Limb (tissue), 2 donors: ENCODE results near the gene USP3.

Experiments
- DNase-seq, 2 donors: peaks; one replicate each; pipeline ENCODE4 v3.0.0-alpha.2; 2016; ENCODE audit errors: extremely low spot score in 2 of 2

Gene USP3

DNA sequence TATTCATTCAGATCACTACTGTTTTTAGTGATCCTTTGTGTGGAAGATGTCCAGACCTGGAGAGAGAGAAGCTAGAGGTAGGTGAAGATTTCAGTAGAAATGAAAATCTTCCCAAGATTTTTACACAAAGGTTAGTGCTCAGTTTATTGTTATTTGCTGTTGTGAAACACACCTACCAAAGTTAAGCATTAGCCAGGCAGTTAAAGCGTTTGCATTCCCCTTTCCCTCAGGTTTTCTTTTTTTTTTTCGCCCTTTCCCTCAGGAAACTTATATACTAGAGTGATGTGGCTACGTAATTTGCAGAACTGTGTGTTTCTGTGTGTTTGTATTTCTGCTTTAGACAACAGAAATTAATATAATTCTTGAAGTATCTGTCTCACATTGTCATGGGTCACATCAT is 34.5 kb downstream of the USP3 start:
- DNase-seq, result no peak

DNA sequence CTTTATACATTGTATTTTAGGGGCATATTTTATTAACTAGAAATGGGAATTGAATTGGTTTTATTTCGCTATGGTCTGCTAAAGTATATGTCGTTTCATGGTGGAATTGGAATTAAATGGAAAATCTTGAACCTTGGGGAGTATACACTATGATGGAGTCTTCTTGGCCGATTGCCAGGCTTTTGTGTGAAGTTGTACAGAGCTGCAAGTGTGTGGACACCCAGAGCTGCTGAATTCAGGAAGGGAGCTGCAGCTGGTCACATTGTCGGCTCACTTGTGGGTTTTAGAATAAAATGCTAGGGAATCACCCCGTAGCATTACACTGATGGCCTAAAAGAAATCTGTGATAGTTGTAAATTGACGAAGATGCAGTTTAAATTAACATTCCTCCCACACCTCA is 35.1 kb downstream of the USP3 start:
- peak in 1 of 2 donors; percentile 47 for DNase-seq

DNA sequence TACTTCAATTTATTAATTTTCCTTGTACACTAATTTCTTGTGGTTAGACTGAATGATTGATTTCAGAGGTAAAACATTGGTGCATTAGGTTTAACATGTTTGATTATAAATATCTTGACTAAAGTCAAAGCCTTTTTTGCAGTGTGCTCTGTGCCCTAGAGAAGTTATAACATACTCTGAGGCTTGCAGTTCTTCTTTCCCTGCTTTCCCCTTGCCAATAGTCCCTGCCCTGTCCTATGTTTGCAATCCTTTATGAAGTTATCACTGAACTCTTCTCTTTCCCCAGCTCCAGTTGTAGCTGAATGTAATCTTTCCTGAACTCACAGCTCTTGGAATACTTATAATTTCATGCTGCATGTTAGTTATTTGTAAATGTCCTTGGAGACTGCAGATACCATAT is 35.6 kb downstream of the USP3 start:
- DNase-seq, result no peak

DNA sequence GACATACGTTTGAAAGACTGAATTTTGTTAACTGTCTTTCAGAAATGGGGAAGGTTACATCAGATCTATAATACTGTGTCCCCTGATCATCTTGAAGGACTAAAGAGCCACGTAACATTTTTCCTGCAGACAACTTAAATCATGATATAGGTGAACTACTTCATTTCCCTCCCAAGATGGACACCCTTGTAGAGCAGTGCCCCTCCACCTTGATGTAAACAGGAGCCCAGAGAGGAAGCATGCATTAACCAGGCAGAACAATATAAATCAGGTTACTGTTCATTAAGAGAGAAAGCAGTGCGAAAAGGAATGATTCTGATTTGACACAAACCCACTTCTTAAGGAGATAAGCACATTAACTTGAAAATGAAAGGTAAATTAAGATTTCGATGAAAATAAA is 36.1 kb downstream of the USP3 start:
- no peak for DNase-seq

DNA sequence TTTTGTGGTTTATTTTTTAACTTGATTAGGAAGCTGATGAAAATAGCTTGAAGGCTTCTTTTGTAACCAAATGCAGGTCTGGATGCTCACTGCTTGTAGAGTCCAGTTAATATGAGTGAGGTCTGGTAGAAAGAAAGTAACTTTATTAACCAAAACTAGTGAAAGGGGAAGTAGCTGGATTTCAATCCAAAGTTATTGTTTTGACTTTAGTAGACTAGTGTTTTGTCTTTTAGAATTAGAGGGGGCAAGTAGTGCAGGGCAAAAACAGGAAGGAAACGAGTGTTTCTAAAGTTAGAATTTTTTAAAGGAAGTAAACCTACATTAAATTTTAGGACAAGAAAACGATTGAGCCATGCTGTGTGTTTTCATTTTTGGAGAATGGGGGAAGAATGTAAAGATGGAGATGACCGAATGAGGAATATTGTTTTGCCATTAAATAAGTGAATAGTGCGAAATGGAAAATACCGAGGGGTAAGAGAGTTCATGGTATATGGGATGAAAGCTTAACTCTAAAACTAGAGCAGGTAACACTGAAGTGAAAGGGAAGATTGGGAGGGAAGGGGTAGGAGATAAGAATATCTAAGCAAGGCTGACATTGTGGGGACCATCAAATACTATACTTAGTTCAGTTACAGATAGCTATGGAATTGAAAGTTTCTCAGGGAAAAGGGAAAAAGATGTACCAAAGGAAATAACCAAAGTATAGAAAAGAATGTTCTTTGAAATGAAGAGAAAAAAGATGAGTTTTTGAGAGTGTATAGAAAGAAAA is 40.0 kb downstream of the USP3 start:
- no peak for DNase-seq

DNA sequence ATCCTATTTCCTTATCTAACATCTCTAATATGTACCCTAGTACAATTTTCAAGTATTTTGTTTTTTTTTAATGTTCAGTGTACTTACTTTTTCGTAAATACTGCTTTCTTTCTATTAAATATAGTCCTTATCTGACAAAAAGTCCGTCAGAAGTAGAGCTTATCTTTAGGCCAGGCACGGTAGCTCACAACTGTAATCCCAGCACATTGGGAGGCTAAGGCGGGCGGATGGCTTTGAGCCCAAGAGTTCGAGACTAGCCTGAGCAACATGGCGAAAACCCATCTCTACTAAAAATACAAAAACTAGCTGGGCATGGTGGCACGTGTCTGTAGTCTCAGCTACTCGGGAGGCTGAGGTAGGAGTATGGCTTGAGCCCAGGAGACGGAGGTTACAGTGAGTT is 41.1 kb downstream of the USP3 start:
- no peak for DNase-seq

DNA sequence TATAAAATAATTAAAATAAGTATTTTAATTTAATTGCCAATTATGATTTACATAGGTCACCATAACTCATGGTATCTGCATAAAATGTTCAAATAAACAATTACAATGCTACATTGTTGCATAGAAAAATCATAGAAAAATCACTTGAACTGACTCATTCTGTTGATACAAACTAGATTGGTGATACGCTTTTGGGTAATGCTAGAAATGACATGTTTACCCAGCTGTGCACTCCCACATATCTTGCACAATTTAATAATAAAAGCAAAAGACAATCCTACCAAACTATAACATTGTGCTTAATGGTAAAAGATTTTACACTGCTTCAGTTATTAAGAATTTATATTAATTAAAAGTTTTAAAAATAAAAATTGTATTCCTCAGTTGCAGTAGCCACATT is 47.0 kb downstream of the USP3 start:
- DNase-seq, result no peak

DNA sequence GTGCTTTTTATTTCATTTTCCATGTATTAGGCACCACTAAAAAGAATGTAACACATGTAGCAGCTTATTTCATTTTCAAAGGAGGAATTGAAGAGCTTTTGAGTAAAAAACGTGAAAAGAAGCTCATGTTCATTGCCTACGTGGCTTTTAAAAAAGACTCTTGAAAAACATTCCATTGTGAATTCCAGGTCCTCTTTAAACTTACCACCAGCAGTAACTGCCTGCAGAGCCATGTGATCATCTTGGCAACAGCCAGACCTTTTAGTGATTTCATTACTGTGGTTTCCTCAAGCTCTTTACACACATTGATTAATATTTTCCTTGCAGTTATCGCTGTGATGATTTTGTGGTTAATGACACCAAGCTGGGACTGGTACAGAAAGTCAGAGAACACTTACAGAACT is 49.0 kb downstream of the USP3 start:
- DNase-seq, result peak in 1 of 2 donors; percentile 53

DNA sequence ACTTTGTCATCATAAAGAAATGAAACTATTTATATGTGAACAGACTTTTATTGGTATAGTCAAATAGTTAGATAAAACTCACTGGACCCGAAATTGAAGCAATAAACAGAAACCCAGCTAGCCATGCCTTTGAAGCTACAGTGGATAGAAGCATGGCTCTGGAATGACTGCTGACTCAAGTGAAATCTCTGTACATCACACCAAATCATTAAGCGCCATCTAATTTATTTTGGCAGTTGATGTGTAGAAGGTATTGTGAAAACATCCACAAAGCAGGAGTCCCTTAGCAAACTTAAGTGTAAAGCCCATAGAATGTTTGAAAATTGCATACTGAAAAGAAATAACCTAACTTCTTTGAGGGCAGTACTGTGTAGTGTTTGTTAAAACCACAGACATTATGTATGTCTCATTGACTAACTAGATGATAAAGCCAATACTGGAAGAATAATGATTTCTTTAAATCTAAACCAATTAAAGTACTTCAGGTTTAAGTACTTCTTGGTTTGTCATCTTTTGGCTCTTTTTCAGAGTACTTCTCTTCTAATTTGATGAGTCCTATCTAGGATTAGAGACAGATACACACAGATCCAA is 50.0 kb downstream of the USP3 start:
- no peak for DNase-seq

DNA sequence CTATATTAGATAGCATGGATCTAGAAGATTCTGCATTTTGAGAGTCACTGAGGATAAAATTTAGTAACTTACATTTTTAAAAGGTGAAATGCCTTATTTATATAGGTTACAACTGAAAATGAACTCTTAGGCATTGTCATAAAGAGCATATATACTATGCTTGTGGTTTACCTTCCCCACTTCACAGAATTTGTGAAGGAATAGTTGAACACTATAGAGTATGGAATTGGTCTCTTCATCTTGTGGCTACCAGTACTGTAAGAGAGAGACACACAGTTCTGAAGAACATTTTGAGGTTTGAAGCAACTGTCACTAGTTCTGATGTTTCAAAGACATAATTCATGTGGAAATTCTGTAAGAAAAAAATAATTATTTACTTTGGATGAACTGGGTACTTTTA is 51.1 kb downstream of the USP3 start:
- no peak for DNase-seq

DNA sequence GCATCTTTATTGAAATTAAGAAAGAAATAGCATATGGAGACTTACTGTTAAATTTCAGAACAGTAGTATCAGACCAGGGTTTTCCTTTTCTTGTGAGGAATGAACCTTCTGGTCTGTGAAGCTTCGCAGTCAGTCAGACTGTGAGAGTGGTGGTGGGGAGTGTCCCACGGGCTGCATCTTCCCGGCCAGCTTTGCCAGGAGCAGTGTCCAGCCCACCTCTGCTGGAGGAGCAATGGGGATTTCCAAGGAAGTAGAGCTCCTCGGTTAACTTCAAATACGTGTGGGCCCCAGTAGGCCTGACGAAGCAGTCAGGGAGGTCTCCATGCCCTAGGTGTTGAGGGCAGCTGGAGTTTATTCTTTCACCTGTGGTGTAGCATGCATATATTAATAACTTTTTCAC is 51.9 kb downstream of the USP3 start:
- DNase-seq, result no peak

DNA sequence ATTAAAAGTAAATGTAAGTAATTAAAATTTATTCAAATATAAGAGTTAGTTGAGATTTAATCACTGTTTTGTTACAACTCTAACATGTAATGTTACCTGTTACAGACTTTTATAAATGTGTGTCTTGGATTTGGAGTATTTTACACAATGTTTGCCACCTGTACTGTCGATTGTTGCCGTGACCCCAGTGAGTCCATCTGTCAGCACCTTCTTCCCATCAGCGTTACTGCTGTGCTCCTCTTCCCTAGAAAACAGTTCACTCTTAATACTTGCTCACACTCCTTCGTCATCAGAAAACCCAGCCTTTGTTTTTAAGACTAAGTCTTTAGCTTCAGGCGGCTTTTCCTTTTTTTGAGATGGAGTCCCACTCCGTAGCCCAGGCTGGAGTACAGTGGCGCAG is 52.3 kb downstream of the USP3 start:
- no peak for DNase-seq

DNA sequence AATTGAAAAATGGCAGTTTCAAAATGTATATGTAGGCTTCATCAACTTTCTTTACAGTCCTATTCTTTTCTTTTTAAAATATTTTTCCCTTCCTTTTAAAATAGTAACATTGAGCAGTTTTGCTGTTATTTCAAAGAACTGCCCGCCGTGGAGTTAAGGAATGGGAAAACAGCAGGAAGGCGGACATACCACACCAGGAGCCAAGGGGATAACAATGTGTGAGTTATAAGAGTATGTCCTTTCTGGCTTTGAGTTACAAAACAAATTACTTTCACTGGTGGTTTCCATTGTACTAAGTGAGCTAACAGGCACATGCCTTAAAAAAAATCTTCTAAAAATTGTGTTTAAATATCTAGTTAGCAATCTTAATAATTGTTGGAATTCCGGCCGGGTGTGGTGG is 55.4 kb downstream of the USP3 start:
- DNase-seq, result no peak

DNA sequence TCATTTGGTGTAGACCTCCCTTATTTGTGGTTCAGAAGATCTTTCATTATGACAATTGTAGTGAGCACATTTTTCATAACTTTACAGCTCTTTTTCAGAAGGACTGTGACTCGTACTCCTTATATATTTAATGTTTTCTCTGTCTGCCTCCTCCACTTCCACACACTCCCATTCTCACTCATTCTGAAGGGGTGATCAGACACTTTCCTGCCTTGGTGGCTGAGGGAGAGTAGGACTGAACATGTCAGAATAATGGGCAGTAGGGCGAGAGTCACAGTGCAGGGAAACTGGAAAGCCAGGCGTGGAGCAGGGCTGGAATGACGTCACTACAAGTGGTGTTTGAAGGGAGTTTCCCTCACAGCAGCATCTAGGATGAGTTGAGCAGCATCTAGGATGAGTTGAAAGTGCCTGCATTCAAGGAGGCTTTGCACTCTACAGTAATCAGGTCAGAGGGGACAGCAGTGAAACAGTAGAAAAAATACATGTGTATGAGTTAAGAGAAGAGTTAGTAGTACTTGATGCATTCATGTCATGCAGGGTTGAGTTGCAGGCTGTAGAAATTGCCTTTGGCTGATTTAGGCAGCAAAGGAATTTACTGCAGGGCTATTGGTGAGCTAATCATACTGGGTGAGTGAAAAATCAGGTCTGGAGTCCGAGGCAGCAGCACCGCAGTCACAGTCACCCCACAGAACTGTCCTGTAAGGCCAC is 56.5 kb downstream of the USP3 start:
- no peak for DNase-seq

DNA sequence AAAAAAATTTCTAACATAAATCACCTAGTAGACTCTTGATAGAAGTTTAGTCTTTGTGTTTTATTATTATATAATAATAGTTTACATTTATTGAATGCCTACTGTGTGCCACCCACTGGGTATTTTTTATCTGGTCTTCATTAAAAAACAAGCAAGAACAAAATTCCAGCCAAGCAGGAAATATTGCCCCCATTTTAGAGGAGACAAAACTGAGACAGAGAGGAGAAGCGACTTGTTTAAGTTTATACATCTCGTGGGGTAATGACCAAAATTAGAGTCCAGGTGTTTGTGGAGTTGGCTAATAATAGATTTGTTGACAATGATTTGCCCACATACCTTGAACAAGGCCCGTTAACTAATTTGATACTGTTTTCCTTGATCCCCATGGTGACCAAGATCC is 59.7 kb downstream of the USP3 start:
- no peak for DNase-seq

DNA sequence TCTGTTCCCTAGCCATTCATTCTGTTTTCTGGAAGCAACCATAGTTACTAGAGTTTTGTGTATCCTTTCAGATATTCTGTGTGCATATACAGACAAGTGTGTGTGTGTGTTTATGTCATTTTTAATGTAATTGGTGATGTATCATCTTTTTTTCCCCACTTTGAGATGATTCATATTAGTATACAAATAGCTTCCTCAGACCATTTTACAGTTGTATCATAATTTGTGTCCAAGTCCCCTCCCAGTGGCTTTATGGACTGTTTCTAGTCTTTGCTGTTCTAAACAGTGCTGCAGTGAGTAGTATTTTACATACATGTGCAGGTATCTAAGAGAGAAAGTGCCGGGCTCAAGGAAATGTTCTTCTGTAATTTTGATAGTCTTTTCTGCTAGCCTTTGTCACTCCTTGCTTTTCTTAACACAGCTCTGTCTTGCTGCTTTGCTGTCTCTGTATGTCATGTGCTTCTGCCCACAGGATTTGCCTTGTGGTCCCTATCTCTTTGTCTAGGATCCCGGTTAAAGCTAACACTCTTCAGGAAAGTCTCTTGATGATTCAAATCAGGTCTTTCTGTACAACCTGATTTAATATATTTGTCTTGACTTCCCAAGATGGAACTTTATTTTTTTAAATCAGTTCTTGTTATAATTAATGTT is 61.3 kb downstream of the USP3 start:
- DNase-seq, result no peak

DNA sequence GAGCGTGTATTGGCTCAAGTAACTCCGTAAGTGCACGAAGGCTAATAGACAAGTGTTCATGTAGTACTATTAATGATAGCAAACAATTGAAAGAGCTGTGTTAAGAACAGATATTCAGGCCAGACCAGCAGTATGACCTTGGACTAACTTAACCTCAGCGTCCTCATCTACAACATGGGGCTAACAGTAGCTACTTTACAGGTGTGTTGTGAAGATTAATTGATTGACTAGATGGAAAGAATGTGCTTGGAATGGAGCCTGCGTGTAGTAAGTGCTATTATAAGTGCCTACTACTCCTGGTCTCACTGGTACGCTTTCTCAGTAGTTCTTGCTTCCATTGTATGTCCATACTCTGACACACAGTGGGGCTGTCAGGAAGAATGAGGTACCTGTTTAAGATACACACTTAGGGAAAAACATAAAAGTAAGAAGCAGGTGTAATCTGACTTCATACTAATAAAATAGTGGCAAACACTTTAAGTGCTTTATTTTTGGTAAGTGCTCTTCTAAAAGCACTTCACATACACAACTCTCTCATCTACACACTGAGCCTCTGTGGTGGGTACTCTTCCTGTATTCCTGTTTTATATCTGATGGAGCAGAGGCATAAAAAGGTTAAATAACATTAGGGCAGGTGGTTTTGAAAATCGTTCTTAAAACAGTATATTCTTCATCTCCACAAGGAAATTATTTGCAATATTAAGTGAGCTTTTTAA is 68.5 kb downstream of the USP3 start:
- DNase-seq, result no peak

DNA sequence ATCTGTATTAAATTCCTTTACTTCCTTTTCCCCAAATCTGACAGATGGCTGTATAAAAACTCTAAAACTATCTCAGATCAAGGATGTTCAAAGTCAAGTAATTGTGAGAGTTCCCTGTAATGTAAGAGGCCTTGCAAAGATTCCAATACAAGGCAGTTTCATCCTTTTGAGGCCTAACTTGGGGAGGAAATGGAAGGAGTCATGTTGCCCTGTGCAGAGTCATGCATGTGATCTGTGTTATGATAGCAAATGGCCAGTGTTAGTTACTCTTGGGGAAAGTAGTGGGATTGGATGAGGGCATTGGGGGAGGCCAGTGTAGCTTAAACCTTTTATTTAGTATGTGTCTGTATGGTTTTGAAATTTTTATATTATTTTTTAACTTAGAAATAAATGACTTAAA is 69.1 kb downstream of the USP3 start:
- DNase-seq, result no peak

DNA sequence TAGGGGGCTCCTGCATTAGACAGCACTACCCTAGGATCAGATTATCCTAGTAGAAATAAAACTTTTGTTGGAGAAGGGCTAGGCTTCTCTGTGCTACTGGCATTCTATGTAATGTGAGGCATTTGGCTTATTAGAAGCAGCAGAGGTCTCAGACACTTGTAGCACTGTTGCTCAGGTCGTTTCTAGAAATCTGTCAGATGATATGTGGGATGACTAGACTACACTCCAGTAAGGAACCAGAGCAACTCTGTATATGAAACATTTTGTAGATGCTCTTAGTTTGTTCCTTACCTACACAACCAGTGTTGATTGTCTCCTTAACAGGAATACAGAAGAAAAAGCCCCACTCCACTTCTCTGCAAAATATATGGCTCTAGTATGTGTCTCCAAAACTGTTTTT is 70.9 kb downstream of the USP3 start:
- no peak for DNase-seq

DNA sequence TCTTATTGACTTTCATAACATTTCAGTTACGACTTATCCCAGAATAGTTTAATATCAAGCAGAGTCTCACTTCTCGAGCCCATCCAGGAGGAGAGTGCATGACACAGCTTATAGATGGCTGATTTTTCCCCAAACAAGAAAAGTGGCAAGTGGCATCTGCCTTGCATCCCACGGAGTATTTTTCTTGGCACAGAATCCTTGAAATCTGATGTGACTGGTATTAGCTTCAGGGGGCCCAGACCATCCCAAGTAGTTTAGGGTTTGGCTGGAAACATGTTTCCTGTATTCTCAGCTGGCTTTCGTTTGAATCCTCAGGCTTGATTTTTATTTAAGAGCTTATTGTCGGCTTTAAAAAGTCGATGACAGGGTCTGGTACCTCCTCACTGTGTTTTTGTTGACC is 72.0 kb downstream of the USP3 start:
- no peak for DNase-seq

DNA sequence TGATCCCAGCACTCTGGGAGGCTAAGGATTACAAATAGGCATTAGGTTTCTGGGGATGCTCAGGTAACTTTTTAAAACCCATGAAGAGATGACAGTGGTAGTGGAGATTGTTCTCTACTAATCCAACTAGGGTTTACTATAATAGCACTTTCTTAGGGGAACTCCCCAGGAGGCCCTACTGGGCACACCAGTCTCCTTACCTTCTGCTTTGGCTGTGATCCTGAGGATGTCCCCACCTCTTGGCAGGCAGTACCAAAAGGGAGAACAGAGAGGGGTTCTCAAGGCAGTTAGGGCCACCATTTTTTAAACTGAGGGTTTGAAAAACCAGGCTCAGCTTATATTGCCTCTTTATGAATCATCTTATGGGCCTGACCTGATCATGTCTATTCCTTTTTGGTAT is 77.8 kb downstream of the USP3 start:
- DNase-seq, result no peak
